GM23338 (cell line): ENCODE results near the gene HADHA. TPM values are rescaled to one million over a fixed set of nuclear protein-coding genes. Genes with fewer than 3 reads are reported as not detected.

Source experiments
- ATAC-seq: fragments of 200-7000 bp; cut with Tn5 transposase; 3 replicates; pipeline ENCODE4 v1.9.1; 2020
- DNase-seq: peaks from one replicate; pipeline ENCODE4 v3.0.0-alpha.2; 2015; ENCODE audit warnings: low spot score
- H2AFZ ChIP-seq: fragments of 200-600 bp; sonication (generic); 2 replicates; pipeline ENCODE4 v1.8.0; 2016; ENCODE audit warnings: antibody characterized with exemption, mild to moderate bottlenecking, moderate library complexity
- H3F3A ChIP-seq: fragments of 200-600 bp; sonication (generic); replicated peaks from 2 replicates; pipeline ENCODE4 v1.8.0; 2017; ENCODE audit warnings: antibody characterized with exemption, mixed run types, low read depth
- H3K27ac ChIP-seq: fragments of 200-600 bp; sonication (generic); 2 replicates; pipeline ENCODE4 v1.6.1; 2016; ENCODE audit warnings: low read depth
- H3K27me3 ChIP-seq: fragments of 200-600 bp; sonication (generic); 2 replicates; pipeline ENCODE4 v1.8.0; 2016; ENCODE audit warnings: mild to moderate bottlenecking, mixed run types, moderate library complexity; ENCODE audit not compliant: insufficient read depth
- H3K36me3 ChIP-seq: fragments of 200-600 bp; sonication (generic); 2 replicates; pipeline ENCODE4 v1.8.0; 2016; ENCODE audit warnings: mild to moderate bottlenecking; ENCODE audit not compliant: insufficient read depth
- H3K4me1 ChIP-seq: fragments of 200-600 bp; sonication (generic); 2 replicates; pipeline ENCODE4 v1.8.0; 2016; ENCODE audit warnings: mild to moderate bottlenecking, moderate library complexity; ENCODE audit not compliant: insufficient read depth
- H3K4me2 ChIP-seq: fragments of 200-600 bp; sonication (generic); 2 replicates; pipeline ENCODE4 v1.7.1; 2017; ENCODE audit warnings: mixed run types
- H3K4me3 ChIP-seq: fragments of 200-600 bp; sonication (generic); 2 replicates; pipeline ENCODE4 v1.6.1; 2016; ENCODE audit warnings: mixed run types
- H3K79me2 ChIP-seq: fragments of 200-600 bp; sonication (generic); replicated peaks from 2 replicates; pipeline ENCODE4 v1.8.0; 2017; ENCODE audit warnings: mild to moderate bottlenecking; ENCODE audit not compliant: insufficient read depth
- H3K9me2 ChIP-seq: fragments of 200-600 bp; sonication (generic); 2 replicates; pipeline ENCODE4 v1.8.0; 2017; ENCODE audit not compliant: insufficient read depth
- H4K20me1 ChIP-seq: fragments of 200-600 bp; sonication (generic); replicated peaks from 2 replicates; pipeline ENCODE4 v1.8.0; 2017; ENCODE audit warnings: mild to moderate bottlenecking; ENCODE audit not compliant: insufficient read depth
- H3K27ac Mint-ChIP-seq: 2 replicates; pipeline ENCODE4 v1.8.0; 2020; ENCODE audit warnings: inconsistent platforms, mild to moderate bottlenecking, moderate library complexity, mixed read lengths
- H3K27me3 Mint-ChIP-seq: 3 replicates; pipeline ENCODE4 v1.8.0; 2022; ENCODE audit warnings: low read depth, mild to moderate bottlenecking, moderate library complexity, mixed read lengths, inconsistent platforms; ENCODE audit not compliant: insufficient read depth, poor library complexity
- H3K36me3 Mint-ChIP-seq: 3 replicates; pipeline ENCODE4 v1.8.0; 2021; ENCODE audit warnings: low read depth, mild to moderate bottlenecking, inconsistent platforms, moderate library complexity, mixed read lengths
- H3K4me1 Mint-ChIP-seq: 3 replicates; pipeline ENCODE4 v1.8.0; 2020; ENCODE audit warnings: mild to moderate bottlenecking, inconsistent platforms, mixed read lengths
- H3K4me3 Mint-ChIP-seq: 3 replicates; pipeline ENCODE4 v1.8.0; 2021; ENCODE audit warnings: moderate library complexity, mild to moderate bottlenecking, inconsistent platforms, mixed read lengths
- H3K9me3 Mint-ChIP-seq: 3 replicates; pipeline ENCODE4 v1.8.0; 2020; ENCODE audit warnings: moderate library complexity, mild to moderate bottlenecking, inconsistent platforms, mixed read lengths
- CTCF ChIP-seq, 2 experiments: fragments of 200-600 bp in 1 of 2; sonication (generic) in 1 of 2; conservative IDR thresholded peaks; 2 replicates each; pipeline versions ENCODE4 v1.5.1 to v1.6.1; 2016 to 2017; ENCODE audit warnings: antibody characterized with exemption in 2 of 2, low read depth in 2 of 2, mild to moderate bottlenecking in 2 of 2, moderate library complexity in 1 of 2
- polyA plus RNA-seq: library from polyadenylated mRNA; unstranded; fragments of >200 nt; fragmentation: Nextera tagmentation; extraction: Ambion mirVana; gene quantifications from 2 replicates; pipeline ENCODE4 v1.2.1, GENCODE V29; 2016
- total RNA-seq: library from RNA; depleted of rRNA; stranded (reverse); fragments of >200 nt; shearing (Covaris generic); gene quantifications from 2 replicates; pipeline ENCODE4 v1.2.3, GENCODE V29; 2014
- TF ChIP-seq, protein P1 (sequence below): fragments of 250-450 bp; sonication (Bioruptor Pico); IDR thresholded peaks from 2 replicates; pipeline ENCODE4 v1.5.0; 2020; ENCODE audit warnings: mild to moderate bottlenecking, moderate library complexity

Gene HADHA
- total and polyA plus RNA-seq, 2 experiments from 2014 or later = 63.9 to 92.3 TPM

GRCh38 chr2:26148501-26148900, 95.9 kb downstream of the HADHA start (continued):
- TF ChIP-seq, protein P1, sequence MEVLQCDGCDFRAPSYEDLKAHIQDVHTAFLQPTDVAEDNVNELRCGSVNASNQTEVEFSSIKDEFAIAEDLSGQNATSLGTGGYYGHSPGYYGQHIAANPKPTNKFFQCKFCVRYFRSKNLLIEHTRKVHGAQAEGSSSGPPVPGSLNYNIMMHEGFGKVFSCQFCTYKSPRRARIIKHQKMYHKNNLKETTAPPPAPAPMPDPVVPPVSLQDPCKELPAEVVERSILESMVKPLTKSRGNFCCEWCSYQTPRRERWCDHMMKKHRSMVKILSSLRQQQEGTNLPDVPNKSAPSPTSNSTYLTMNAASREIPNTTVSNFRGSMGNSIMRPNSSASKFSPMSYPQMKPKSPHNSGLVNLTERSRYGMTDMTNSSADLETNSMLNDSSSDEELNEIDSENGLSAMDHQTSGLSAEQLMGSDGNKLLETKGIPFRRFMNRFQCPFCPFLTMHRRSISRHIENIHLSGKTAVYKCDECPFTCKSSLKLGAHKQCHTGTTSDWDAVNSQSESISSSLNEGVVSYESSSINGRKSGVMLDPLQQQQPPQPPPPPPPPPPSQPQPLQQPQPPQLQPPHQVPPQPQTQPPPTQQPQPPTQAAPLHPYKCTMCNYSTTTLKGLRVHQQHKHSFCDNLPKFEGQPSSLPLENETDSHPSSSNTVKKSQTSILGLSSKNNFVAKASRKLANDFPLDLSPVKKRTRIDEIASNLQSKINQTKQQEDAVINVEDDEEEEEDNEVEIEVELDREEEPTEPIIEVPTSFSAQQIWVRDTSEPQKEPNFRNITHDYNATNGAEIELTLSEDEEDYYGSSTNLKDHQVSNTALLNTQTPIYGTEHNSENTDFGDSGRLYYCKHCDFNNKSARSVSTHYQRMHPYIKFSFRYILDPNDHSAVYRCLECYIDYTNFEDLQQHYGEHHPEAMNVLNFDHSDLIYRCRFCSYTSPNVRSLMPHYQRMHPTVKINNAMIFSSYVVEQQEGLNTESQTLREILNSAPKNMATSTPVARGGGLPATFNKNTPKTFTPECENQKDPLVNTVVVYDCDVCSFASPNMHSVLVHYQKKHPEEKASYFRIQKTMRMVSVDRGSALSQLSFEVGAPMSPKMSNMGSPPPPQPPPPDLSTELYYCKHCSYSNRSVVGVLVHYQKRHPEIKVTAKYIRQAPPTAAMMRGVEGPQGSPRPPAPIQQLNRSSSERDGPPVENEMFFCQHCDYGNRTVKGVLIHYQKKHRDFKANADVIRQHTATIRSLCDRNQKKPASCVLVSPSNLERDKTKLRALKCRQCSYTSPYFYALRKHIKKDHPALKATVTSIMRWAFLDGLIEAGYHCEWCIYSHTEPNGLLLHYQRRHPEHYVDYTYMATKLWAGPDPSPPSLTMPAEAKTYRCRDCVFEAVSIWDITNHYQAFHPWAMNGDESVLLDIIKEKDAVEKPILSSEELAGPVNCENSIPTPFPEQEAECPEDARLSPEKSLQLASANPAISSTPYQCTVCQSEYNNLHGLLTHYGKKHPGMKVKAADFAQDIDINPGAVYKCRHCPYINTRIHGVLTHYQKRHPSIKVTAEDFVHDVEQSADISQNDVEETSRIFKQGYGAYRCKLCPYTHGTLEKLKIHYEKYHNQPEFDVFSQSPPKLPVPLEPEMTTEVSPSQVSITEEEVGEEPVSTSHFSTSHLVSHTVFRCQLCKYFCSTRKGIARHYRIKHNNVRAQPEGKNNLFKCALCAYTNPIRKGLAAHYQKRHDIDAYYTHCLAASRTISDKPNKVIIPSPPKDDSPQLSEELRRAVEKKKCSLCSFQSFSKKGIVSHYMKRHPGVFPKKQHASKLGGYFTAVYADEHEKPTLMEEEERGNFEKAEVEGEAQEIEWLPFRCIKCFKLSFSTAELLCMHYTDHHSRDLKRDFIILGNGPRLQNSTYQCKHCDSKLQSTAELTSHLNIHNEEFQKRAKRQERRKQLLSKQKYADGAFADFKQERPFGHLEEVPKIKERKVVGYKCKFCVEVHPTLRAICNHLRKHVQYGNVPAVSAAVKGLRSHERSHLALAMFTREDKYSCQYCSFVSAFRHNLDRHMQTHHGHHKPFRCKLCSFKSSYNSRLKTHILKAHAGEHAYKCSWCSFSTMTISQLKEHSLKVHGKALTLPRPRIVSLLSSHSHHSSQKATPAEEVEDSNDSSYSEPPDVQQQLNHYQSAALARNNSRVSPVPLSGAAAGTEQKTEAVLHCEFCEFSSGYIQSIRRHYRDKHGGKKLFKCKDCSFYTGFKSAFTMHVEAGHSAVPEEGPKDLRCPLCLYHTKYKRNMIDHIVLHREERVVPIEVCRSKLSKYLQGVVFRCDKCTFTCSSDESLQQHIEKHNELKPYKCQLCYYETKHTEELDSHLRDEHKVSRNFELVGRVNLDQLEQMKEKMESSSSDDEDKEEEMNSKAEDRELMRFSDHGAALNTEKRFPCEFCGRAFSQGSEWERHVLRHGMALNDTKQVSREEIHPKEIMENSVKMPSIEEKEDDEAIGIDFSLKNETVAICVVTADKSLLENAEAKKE = no peak

DNA sequence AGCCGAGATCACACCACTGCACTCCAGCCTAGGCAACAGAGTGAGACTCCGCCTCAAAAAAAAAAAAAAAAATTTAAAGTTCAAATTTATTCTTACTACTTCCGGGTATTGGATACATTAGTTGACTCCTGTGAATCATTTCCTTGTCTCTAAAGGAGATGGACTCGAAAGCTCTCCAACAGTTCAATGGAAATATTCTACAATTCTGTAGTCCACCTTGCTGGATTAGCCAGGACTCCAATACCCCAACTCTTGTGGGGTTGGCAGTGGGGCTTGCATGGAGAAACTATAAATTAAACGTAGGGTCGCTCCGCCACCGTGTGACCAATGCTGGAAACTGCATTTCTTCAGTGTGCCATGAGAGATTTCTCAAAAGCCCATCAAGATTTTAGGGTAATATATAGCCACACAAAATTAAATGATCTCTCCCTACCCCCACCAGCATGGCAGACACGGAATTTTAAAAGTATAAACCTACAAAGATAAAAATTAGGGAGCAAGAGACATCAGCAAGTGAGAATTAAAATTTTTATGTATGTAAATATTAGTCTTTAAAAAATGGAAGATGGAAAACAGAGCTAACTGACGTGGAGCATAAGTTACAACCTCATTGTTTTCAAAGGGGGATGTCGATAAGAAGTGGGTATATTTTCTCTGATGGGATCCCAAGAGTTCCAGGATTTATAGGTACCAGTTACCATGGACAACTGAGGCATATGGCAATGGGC, 99.3 kb downstream of the HADHA start:
- Histone ChIP-seq H4K20me1 (no peaks in the 10 kb centered on the region), H3F3A (0 out of 2 replicates have a peak, but pooled peaks cover 10% of the 10 kb centered on the region), H3K27me3 (no peaks in the 10 kb centered on the region), H3K4me2 (no peak overlapping the region), H3K27ac (no peak overlapping the region), H3K79me2 (no peaks in the 10 kb centered on the region), H3K4me1 (no peaks in the 10 kb centered on the region), H3K4me3 (no peak overlapping the region), H2AFZ (no peak overlapping the region), H3K9me2 (no peaks in the 10 kb centered on the region), H3K36me3 (no peaks in the 10 kb centered on the region)
- Mint-ChIP-seq H3K36me3 (no peaks in the 10 kb centered on the region), H3K4me3 (no peak overlapping the region), H3K4me1 (peaks cover 8% of the 10 kb centered on the region; the same call in 2 of the 3 replicates), H3K27me3 (peaks cover 8% of the 10 kb centered on the region), H3K27ac (no peak overlapping the region), H3K9me3 (no peaks in the 10 kb centered on the region)
- peak; percentile 84 to 92 for TF ChIP-seq CTCF (conservative IDR thresholded peaks at IDR 0.05; ENCODE audit: low read depth in 2 of 2)
- TF ChIP-seq, protein P1 = no peak
- ATAC-seq (peak; percentile 77), DNase-seq (peak; percentile 88)
